KOPT-K1 (cell line): Measurements from ENCODE around the gene SLC26A1.

Experiments used
- H3K27ac ChIP-seq: fragments of 200-600 bp; sonication (generic); 2 replicates; pipeline ENCODE4 v1.5.1; 2016; ENCODE audit warnings: antibody characterized with exemption, mild to moderate bottlenecking, low read depth, low read length; ENCODE audit not compliant: poor library complexity, severe bottlenecking
- H3K36me3 ChIP-seq: fragments of 200-600 bp; sonication (generic); 2 replicates; pipeline ENCODE4 v1.5.1; 2017; ENCODE audit warnings: antibody characterized with exemption, mild to moderate bottlenecking, low read length, moderate library complexity; ENCODE audit not compliant: insufficient read depth
- H3K9me3 ChIP-seq: fragments of 200-600 bp; sonication (generic); 2 replicates; pipeline ENCODE4 v1.5.1; 2017; ENCODE audit warnings: antibody characterized with exemption, low read length, mild to moderate bottlenecking; ENCODE audit not compliant: insufficient read depth, poor library complexity, severe bottlenecking

SLC26A1 gene

GRCh38 chr4:1032861-1033260 is 39.7 kb upstream of the SLC26A1 start:
- Histone ChIP-seq H3K36me3 (no peaks in the 10 kb centered on the region), H3K9me3 (no peaks in the 10 kb centered on the region), H3K27ac (no peak overlapping the region)

DNA sequence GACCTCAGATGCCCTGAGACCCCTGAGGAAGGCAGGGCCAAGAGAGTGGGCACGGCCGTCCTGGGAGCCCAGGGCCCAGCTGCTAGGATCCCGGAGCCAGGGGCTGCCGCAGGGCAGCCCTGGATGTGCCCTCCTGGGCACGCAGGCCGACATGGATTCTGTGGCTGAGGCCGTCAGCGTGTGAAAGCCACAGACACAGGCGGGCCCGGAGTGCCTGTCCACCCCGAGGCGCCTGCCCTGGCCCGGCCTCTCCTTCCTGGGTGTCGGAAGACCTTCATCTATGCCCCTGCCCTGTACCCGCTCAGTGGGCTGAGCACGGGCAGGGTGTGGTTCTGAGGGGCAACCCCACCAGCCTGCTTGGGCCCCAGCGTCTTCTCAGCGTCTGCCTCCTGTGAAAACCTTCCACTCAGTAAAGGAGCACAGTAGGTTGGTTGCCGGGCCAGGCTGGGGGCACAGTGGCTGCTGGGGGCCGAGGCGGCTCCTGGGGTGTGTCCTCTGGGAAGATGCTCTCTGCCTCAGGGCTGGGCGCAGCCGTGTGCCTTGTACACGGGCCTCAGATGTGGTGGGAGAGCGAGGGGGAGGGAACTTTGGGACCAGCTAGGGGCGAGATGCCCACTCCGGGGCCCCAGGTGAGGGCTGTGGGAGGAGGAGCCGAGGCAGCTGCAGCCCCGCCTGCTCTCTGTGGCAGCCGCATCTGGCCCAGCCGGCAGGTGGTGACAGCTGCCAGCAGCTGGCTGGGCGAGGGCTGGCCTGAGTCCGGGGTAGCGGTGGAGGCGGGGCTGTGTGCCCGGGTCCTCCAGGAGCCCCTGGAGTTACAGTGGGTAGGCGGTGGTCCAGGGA is 39.0 kb upstream of the SLC26A1 start:
- Histone ChIP-seq H3K9me3 (no peaks in the 10 kb centered on the region), H3K36me3 (no peaks in the 10 kb centered on the region), H3K27ac (no peak overlapping the region)

- Histone ChIP-seq H3K36me3 (no peaks in the 10 kb centered on the region), H3K27ac (no peak overlapping the region), H3K9me3 (no peaks in the 10 kb centered on the region)
These were observed 38.1 kb upstream of the SLC26A1 start for GRCh38 chr4:1031346-1031745.

GRCh38 chr4:1030559-1030958 is 37.4 kb upstream of the SLC26A1 start:
- Histone ChIP-seq H3K36me3 (no peaks in the 10 kb centered on the region), H3K27ac (no peak overlapping the region), H3K9me3 (no peaks in the 10 kb centered on the region)

DNA sequence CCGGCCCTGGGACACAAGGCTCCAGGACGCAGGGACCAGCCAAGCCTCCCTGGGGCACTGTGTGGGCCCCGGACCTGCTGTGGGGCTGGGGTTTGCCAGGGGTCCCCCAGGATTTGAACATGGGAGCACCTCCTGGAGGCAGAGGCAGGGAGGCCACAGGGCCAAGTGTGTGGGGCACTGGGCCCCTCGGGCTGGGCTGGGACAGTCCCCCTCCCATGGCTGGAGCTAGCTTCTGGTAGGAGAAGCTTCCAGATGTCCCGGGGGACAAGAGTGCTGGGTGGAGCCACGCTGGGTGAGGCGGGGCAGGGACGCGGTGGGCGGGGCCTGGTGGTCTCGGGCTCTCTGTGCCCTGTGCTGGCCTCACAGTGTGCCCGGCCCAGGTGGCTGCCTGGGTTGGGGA is 36.8 kb upstream of the SLC26A1 start:
- Histone ChIP-seq H3K9me3 (no peaks in the 10 kb centered on the region), H3K36me3 (no peaks in the 10 kb centered on the region), H3K27ac (no peak overlapping the region)

DNA sequence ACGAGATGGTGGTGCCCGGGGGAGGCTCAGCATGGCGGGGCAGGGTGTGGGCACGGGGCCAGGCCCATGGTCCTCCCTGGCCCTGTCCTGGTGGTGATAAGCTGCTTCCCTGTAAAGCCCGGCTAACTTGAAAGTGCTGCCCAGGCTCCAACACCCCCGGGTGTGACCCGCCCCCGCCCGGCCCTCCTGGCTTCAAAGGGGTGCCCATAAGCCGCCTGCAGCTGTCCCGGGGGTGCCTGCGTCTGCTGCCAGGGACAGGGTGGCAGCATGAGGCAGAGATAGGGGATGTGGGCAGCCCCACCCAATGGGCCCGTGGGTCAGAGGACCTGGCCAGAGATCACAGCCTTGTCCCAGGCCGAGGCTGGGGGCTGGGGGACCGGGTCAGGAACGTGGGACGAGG is 36.3 kb upstream of the SLC26A1 start:
- Histone ChIP-seq H3K27ac (no peak overlapping the region), H3K36me3 (no peaks in the 10 kb centered on the region), H3K9me3 (no peaks in the 10 kb centered on the region)

GRCh38 chr4:1028574-1029220 is 35.5 kb upstream of the SLC26A1 start:
- Histone ChIP-seq H3K27ac (no peak overlapping the region), H3K36me3 (no peaks in the 10 kb centered on the region)

DNA sequence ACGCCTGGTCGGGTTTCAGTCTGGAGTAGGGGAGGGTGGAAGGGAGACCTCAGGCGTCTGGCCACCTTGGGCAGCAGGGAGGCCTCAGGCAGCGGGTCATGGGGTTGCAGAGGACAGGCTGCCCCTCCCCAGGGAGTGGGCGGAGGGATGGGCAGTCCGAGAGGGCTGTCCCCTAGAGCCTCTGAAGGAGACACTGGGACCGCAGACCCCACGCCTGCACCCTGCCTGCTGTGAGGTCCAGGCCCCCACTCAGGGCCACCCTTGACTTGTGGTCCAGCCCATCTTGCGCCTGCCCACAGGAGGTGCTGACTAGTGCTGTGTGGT is 34.7 kb upstream of the SLC26A1 start:
- no peak overlapping the region for H3K27ac ChIP-seq
- no peaks in the 10 kb centered on the region for H3K9me3 ChIP-seq

More at GRCh38 chr4:1028574-1029220, 35.5 kb upstream of the SLC26A1 start:
- H3K9me3 ChIP-seq = no peaks in the 10 kb centered on the region

DNA sequence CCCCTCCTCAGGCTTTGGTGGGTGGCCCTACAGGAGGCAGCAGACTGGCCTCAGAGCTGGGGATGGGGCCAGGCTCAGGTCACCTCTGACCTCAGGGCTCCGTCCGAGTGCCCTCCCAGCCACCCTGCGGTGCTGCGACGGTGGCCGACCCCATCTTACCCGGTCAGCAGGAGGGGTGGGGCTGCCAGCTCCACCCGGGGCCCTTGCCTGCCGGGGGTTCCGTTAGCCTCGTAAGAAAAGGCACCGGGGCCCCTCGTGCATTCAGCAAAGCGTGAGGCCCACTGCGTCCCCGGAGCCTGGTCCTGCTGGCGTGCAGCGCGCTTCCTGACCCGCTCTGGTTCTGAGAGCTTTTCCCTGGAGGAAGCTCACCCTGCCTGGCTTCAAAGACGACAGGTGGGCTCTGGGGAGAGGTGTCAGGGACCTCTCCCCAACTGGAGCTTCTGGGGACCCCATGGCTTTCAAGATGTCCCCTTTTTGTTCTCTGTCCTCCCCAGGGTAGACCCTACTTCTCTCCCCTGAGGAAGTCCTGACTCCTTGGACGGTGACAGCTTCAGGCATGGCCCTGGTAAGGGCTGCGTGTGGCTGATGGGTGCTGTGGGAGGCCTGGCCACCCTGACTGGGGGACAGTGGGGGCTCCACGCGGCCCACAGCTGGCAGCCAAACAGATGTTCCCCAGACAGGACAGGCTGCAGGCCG is 34.2 kb upstream of the SLC26A1 start:
- Histone ChIP-seq H3K36me3 (no peaks in the 10 kb centered on the region), H3K9me3 (no peaks in the 10 kb centered on the region), H3K27ac (no peak overlapping the region)

More for the DNA sequence above, 34.7 kb upstream of the SLC26A1 start:
- no peaks in the 10 kb centered on the region for H3K36me3 ChIP-seq

GRCh38 chr4:1026115-1026514 is 32.9 kb upstream of the SLC26A1 start:
- Histone ChIP-seq H3K36me3 (no peaks in the 10 kb centered on the region), H3K27ac (no peak overlapping the region), H3K9me3 (no peaks in the 10 kb centered on the region)

DNA sequence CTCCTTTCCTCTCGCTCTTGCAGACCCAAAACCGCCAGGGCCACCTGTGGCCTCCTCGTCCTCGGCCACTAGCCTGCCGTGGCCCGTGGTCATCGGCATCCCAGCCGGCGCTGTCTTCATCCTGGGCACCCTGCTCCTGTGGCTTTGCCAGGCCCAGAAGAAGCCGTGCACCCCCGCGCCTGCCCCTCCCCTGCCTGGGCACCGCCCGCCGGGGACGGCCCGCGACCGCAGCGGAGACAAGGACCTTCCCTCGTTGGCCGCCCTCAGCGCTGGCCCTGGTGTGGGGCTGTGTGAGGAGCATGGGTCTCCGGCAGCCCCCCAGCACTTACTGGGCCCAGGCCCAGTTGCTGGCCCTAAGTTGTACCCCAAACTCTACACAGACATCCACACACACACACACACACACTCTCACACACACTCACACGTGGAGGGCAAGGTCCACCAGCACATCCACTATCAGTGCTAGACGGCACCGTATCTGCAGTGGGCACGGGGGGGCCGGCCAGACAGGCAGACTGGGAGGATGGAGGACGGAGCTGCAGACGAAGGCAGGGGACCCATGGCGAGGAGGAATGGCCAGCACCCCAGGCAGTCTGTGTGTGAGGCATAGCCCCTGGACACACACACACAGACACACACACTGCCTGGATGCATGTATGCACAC is 31.8 kb upstream of the SLC26A1 start:
- no peak overlapping the region for H3K27ac ChIP-seq
- H3K9me3 ChIP-seq = no peaks in the 10 kb centered on the region
- no peaks in the 10 kb centered on the region for H3K36me3 ChIP-seq

- no peaks in the 10 kb centered on the region for H3K9me3 ChIP-seq
- H3K36me3 ChIP-seq = no peaks in the 10 kb centered on the region
- H3K27ac ChIP-seq = no peak overlapping the region
These were observed 30.9 kb upstream of the SLC26A1 start for GRCh38 chr4:1023895-1024740.

DNA sequence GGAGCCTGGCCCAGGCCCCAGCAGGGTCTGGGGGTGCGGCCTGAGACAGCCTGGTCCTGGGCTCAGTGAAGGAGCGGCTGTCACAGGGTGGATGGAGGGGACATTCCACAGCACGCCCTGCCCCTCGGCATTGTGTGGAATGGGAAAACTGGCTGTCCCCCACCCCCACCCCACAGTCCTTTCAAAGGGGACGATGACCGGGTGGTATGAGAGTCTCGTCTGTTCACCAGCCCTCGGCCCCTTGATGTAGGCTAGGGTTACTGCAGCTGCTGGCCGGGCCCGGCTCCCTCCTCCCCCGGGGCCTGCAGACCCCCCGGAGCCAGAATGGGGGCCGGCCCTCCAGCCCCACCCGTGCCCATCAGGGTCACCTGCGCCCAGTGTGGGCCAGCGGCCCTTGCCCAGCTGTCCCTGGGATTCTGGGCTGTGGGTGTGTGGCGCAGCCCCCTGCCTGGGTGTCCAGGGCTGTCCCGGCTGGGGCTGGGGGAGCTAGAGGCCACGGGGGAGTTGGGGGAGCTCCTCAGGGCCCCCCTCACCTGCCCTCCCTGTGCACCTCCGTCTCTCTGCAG is 30.0 kb upstream of the SLC26A1 start:
- H3K27ac ChIP-seq = no peak overlapping the region
- no peaks in the 10 kb centered on the region for H3K9me3 ChIP-seq
- no peaks in the 10 kb centered on the region for H3K36me3 ChIP-seq

- Histone ChIP-seq H3K9me3 (no peaks in the 10 kb centered on the region), H3K27ac (no peak overlapping the region), H3K36me3 (no peaks in the 10 kb centered on the region)
These were observed 29.5 kb upstream of the SLC26A1 start for GRCh38 chr4:1022739-1023066.
